ENCODE data around the gene ABHD12.

Gene ABHD12

DNA sequence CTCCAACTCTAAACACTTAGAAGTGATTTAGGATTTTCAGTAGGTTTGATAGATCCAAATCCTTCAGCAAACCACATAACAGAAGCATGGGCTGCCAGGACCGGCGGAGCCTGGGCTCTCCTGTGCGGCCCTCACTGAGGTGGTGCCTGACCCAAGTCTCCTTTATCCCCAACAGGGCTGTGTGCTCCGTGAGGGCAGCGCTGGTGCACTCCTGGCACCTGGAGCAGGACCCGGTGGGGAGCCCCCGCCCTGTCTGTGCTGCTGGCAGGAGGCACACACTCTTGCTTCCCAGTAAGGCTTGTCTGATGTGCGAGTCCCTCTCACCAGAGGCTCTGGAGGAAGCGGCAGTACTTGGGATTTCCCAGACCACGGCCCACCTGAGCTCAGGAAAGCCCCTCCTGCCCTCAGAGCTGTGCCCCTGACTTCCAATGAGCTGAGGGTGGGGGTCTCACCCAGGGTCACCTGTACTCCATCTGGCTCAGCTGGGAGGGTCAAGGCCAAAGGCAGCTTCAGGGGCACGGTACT is 86.5 kb downstream of the ABHD12 start:
- DNase-seq, result no peak

DNA sequence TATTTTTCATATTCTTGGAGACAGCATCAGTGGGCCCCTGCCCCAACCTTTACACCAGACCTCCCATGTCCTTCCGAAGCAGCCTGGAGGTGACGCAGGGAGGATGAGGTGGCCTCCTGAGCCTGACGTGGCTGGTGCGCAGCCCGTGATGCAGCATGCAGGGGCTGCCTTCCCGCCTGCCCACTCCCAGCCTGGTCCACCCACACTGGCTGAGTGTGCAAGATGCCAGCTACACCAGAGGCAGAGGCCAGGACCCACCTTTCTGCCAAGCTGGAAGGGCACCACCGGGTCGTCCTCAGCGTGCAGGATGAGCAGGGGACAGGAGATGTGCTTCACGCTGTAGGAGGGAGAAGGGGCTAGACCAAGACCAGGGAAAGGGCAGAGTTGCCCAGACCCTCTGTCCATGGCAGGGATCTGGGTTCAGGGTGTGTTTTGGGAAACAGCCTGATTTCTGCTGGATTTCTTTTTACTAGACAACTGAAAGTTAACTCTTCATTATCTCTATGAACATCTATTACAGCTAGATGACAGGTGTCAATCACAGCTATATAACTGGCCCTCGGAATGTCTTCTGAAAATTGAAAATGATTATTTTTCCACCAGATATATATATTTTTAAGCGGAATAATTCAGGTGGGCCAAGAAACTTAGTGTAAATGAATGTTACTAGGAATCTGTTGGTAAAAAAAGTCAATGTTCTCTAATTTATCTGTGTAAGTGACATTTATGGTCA is 87.2 kb downstream of the ABHD12 start:
- DNase-seq, result no peak

DNA sequence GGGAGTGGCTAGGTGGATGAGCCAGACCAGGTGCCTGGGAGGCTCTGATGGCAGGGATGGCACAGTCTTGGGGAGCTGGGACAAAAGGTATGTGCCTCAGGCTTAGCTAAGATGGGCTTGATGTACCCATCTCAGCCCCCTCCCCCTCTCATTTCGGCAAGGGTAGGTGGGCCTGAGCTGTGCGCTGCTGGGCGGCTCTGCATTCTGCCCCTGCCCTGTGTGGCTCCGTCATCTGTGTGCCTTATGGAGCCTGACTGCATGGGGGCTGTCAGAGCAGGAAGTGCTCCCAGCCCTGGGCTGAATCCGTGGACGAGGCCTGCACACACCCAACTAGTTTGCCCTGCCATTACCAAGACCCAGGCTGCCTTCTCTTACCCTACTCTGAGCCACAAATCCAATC is 88.0 kb downstream of the ABHD12 start:
- no peak for DNase-seq

DNA sequence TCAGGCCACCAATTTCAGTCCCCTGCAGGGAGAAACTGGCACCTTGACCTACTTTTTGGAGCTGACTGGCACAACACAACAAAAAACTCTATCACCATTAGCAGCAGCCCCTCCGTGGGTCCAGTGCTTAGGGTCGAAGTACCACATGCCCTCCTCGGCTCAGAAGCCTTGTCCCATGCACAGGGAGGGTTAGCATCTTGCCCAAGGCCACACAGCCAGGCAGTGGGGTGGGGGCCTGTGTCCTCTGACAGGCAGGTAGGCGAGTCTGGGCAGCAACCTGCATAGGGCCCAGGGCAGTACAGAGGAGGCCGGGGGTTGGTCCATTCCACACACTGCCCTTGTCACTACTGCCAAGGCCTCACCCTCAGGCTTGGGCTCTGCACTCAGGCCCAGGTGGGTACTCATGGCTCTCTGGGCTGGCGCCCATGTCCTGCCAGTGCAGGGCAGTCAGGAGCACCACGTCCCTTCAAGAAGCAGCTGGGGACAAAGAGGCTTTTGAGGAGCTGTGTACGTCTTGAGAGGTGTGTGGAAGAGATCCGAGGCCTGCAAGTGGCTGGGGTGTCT is 89.2 kb downstream of the ABHD12 start:
- DNase-seq, result no peak

DNA sequence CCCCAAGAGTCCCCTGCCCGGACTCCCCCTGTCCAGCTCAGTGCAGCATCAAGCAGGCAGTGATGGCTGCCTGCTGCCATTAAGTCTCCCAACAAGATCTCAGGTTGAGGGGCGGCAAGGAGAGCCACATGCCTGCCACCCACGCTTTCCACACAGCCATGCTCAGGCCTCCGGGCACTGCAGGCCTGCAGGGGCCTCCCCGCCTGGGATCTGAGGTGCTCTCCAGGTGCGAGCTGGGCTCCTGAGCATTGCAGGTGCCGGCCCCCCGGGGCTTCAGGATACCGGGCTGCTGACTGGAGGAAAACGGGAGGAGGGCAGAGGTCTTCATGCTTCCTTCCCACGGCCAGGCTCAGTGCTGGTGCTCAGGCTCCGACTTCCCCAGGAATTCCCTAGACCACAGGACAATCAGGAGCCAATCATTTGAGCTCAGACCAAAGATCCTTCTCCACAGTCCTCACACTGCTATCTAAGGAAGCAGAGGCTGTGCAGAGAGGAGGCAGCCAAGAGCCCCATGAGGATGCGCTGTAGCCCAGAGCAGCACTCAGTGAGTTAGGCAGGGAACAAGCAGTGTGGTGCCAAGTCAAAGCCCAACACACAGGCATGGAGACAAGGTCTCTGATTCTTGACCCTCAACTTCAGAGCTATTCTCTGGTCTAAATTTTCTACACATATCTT is 90.0 kb downstream of the ABHD12 start:
- DNase-seq, result no peak

DNA sequence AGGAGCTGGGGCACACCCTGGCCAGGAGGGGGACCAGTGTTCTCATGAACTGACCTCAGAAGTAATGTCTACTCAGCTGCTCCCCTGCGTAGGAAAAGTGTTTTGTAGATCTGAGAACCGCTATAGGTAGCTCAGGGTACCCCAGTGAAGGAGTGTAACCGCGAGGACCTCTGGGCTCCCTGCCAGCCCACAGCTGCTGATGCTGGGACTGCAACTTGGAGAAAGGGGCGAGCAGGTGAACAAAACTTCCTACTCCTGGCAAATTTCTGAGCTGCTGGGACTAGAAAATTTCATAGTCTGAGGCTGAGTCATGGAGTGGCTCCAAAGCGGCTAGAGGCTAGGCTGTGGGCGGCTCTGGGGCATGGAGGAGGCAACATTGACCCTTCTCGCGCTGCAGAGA is 90.8 kb downstream of the ABHD12 start:
- DNase-seq, result no peak

DNA sequence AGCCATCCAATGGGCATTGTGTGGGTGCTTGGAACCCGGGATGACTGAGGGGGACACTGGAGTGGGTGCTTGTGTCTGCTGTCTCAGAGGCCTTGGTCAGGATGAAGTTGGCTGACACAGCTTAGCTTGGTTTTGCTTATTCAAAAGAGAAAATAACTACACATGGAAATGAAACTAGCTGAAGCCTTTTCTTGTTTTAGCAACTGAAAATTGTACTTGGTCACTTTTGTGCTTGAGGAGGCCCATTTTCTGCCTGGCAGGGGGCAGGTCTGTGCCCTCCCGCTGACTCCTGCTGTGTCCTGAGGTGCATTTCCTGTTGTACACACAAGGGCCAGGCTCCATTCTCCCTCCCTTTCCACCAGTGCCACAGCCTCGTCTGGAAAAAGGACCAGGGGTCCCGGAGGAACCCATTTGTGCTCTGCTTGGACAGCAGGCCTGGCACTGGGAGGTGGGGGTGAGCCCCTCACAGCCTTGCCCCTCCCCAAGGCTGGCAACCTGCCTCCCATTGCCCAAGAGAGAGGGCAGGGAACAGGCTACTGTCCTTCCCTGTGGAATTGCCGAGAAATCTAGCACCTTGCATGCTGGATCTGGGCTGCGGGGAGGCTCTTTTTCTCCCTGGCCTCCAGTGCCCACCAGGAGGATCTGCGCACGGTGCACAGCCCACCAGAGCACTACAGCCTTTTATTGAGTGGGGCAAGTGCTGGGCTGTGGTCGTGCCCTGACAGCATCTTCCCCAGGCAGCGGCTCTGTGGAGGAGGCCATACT is 93.3 kb downstream of the ABHD12 start:
- DNase-seq, result no peak

DNA sequence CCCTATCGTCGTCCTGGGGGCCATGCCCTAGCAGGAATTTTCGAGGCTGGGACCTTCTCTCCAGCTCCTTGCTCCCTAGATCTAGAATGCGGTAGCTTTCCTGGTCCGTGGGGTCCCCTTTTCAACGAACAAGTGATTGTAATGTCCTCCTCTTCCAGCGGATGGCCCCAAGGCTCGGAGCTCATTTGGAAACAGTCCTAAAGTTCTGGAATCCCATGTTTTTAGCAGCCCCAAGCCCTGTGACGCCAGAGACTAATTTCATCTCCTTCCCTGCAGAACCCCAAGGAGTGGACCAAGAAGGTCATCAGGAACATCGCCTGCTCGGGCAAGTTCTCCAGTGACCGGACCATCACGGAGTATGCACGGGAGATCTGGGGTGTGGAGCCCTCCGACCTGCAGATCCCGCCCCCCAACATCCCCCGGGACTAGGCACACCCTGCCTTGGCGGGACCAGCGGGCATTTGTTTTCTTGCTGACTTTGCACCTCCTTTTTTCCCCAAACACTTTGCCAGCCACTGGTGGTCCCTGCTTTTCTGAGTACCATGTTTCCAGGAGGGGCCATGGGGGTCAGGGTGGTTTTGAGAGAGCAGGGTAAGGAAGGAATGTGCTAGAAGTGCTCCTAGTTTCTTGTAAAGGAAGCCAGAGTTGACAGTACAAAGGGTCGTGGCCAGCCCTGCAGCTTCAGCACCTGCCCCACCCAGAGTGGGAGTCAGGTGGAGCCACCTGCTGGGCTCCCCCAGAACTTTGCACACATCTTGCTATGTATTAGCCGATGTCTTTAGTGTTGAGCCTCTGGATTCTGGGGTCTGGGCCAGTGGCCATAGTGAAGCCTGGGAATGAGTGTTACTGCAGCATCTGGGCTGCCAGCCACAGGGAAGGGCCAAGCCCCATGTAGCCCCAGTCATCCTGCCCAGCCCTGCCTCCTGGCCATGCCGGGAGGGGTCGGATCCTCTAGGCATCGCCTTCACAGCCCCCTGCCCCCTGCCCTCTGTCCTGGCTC is 94.2 kb downstream of the ABHD12 start:
- peak; percentile 16 for DNase-seq

DNA sequence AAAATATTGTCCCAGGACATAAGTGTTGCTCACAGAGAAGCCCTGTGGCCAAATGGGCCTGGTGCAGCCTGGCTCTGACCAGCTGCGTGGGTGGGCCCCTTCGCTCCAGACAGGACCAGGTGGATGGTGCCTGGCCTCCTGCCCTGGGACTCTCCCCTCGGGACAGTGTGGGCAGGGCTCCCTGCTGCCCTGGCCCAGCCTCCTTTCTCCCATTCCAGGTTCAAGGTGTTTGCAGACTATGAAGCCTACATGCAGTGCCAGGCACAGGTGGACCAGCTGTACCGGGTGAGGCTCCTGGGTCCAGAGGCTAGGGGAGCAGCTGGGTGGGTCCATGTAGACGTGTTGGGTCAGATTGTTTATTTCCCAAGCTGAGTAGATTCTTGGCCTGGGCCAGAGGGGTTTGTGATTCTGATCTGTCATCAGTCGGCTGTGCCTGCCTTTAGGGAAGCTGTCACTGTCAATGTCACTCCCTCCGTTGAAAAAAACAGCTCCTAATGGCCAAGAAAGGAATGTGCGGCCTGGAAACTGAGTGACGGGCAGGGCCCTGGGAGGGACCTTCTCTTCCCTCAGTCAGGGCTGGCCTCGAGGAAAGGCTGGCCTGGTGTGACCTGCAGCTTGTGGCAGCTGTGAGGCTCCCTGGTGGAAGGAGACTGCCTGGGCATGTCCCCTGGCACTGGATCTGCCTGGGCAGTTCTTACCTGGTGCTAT is 95.1 kb downstream of the ABHD12 start:
- no peak for DNase-seq

DNA sequence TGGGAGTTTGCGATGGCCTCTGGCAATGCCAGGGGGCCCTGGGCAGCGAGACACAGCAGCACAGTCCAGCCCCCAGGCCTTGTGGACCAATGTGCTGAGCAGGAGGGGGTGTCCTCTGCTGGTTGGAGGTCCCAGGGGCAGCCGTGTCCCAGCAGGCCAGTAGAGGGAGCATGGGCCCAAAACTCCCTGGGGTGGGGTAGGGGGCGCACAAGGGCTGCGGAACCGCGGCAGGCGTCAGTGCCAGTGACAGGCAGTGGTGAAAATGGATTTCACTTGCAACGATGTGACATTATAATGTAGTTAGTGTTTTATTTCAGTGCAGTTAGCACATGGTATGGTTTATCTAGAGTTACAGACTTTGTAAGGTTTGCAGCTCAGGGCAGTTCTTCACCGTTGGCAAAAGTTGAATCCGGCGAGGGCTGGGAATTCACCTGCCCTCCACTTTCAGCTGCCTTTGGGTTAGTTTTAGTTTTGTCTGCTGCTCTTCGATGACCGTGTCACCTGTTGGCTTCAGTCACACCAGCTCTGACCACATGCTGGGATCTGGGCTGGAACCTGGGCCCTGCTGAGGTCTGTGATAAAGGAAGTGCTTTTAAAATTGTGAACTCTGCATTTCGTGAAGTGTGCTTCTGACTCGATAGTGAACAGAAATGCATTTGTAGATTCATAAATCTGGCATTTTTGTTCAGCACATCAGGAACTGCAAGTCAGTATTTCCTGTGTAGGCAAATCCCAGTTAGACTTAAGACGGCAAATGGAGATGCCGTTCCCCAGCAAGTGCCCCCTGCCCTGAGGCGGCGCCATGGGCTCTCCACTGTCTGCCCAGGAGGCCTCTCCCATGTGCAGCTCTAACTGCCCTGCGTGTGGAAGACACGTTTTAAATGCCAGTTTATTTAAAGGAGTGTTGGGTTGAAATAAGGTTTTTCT is 95.9 kb downstream of the ABHD12 start:
- peak; percentile 36 for DNase-seq

DNA sequence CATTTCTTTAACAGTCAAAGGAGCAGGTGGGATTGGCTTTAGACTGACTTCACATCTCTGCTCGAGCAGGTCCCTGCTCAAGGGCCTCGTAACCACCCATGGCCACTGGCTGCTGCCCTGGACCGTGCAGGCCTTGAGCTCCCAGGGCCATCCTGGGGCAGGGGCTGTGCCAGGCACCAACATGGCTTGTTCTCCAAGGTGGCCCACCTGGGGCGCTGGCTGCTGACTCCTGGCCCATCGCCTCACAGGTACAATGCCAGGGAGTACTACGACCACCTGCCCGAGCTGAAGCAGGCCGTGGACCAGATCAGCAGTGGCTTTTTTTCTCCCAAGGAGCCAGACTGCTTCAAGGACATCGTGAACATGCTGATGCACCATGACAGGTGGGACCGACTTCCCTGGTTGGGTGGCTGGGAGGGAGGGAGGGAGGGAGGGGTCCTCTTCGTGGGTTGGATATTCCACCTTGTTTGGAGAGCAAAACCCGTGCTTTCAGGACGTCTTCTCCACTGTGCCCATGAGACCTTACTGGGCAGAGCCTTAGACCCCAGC is 96.7 kb downstream of the ABHD12 start:
- DNase-seq, result no peak

DNA sequence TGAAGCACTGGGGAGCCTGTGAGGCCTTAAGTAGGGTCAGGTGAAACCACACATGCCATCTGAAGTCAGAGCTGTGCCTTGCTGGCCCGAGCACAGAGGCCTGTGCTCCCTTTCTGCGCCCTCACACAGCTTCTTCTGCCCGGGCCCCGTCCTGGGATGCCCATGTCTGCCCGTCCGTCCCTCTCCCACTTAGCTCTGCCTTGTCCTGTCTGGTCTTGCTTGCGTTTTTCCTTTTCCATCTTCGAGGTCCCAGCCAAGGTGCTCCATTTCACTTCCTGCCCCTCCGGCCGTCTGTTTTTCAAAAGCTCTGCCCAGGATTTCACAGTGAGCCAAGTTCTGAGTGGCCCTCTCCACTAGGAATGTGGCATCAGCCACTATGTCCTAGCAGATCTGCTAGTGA is 97.1 kb downstream of the ABHD12 start:
- no peak for DNase-seq

DNA sequence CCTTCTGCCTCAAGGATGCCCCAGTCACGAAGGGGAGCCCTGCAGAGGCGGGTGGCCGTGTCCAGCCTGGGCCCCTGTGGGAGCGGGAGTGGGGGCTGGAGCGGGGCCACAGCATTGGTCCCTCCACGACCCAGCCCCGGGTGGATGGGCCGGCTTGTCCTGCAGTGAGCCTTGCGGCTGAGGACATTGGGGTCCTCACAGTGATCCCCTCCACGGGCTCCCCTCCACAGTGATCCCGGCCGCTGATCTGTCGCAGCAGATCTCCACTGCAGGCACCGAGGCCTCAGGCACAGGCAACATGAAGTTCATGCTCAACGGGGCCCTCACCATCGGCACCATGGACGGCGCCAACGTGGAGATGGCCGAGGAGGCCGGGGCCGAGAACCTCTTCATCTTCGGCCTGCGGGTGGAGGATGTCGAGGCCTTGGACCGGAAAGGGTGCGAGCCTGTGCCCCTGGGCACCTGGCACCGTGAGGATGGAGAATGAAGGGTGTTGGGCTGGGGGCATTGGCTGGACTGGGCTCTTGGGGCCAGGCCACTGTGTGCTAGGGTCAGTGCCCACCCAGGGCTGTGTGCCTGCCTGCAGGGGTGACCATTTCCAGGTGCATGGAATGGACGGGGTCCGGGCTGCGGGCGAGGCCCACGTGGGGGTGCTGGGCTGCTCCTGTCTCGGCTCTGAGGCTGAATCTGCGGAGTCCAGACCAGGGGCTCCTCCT is 98.3 kb downstream of the ABHD12 start:
- DNase-seq, result no peak

DNA sequence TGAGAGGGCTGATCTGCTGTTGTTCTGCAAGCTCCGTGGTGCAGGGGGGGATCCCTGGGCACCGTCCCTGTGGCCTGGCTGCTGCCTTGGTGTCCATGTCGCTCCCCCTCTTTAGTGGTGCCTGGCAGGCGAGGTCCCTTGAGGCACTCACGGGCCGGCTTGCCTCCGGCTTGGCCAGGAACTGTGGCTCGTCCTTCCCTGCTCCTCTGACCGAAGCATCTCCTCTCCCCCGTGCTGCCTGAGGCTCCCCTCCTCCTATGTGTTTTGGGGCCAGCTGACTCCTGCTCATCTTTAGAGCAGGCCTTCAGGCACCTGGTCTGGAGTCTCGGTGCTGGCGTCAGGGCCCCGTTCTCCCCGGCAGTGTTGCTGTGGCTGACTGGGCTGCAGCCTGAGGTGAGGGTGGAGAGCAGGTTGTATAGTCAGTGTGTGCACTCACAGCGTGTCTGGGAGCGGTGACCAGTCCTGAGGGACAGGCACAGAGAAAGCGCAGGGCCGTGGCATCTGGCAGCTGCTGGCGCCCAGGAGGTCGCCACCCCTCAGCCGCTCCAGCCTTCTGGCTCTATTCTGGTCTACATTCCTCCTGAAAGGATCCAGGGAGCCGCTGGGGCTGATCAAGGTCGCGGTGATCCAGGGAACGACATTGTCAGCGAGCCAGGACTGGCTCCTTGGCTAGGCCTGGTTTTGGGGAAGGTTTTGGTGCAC is 99.1 kb downstream of the ABHD12 start:
- no peak for DNase-seq

DNA sequence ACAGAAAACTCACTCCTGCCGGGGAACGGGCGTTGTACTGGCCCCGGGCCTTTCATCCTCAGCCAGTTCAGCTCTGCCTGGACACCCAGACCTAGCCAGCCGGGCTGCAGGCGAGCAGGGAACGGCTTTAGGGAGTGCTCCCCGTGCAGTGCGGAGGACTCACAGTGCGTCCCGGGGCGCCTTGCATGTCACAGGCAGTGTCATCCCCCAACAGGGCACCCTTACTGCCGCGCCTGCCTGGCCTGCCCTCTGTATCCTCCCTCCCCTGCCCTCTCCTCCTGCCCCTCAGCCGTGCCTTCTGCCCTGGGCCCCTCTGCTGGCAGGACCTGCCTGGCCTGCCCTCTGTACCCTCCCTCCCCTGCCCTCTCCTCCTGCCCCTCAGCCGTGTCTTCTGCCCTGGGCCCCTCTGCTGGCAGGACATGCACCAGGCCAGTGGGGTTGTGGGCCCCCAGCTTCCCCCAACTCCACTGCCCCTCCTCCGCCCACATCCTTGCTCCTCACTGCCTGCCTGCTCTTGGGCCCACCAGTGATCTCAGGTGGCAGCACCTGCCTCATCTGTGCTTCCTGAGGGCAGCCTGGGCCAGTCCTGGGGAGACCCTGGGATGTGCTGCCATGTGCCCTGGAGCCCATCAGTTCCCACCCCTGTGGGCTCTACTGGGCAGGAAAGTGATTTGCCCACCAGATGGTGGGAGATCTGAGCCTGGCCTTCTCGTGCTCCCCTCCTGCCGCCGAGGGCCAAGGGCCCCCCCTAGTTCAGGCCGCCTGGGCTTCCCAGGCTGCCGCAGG is 99.8 kb downstream of the ABHD12 start:
- DNase-seq, result no peak

DNA sequence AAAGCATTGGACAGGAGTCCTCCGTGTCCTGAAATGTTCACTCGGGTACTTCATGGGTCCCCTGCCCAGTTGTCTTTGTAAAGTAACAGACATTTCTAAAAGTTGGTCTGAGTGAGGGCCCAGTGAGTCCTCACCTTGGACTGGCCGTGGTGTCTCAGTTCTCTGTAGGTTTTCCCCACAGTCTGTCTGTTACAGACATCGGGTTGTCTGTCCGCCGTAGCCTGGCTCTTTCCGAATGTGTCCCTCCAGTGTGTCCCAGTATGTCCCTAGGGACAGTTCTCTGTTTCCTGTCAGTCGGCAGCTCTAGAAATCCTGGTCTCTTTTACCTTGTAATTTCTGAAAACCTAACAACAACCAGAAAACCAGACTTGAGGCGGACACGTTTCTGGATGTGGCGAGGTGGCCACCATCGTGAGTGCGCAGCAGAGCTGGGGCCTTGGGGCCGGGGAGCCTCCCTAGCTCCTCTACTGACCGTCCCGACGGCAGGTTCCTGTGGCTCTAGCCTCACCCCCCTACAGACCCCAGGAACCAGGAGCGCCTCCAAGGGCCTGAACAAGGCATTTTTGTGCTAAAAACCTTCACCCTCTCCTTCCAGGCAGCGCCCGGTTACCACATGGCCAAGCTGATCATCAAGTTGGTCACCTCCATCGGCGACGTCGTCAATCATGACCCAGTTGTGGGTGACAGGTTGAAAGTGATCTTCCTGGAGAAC is 100.6 kb downstream of the ABHD12 start:
- no peak for DNase-seq
